HepG2 (cell line): Measurements from ENCODE around the gene CMTM2. TPM values are rescaled to one million over a fixed set of nuclear protein-coding genes. Genes with fewer than 3 reads are reported as not detected.

ENCODE experiments used
- ELF3 ChIP-seq: IDR thresholded peaks from 2 replicates; pipeline ENCODE4 v1.6.1; 2016; ENCODE audit warnings: missing genetic modification reagents, missing compliant biosample characterization
- HMGXB3 ChIP-seq: sonication (generic); formaldehyde crosslinking; IDR thresholded peaks from 2 replicates; pipeline ENCODE4 v1.4.0; 2020; ENCODE audit warnings: missing genetic modification reagents, borderline replicate concordance
- HOXA9 ChIP-seq: sonication (generic); formaldehyde crosslinking; IDR thresholded peaks from 2 replicates; pipeline ENCODE4 v1.8.1; 2022; ENCODE audit warnings: missing genetic modification reagents, mild to moderate bottlenecking, moderate library complexity, borderline replicate concordance
- IKZF4 ChIP-seq: sonication (generic); formaldehyde crosslinking; IDR thresholded peaks from 2 replicates; pipeline ENCODE4 v1.5.1; 2020; ENCODE audit warnings: borderline replicate concordance, mild to moderate bottlenecking, low read depth, missing genetic modification reagents; ENCODE audit errors: not compliant biosample characterization
- MAX ChIP-seq: IDR thresholded peaks from 2 replicates; pipeline ENCODE4 v1.6.1; 2012; ENCODE audit warnings: inconsistent platforms
- MEF2D ChIP-seq: sonication (generic); formaldehyde crosslinking; IDR thresholded peaks from 2 replicates; pipeline ENCODE4 v1.5.1; 2020; ENCODE audit warnings: mild to moderate bottlenecking, missing genetic modification reagents
- PLRG1 ChIP-seq: fragments of 450-650 bp; conservative IDR thresholded peaks from 2 replicates; pipeline ENCODE4 v1.6.1; 2016
- SMC3 ChIP-seq: IDR thresholded peaks from 2 replicates; pipeline ENCODE4 v1.6.1; 2011; ENCODE audit warnings: low read length, improper control_type of control experiment
- ZBTB46 ChIP-seq: sonication (generic); formaldehyde crosslinking; IDR thresholded peaks from 2 replicates; pipeline ENCODE4 v1.4.0; 2020; ENCODE audit warnings: mild to moderate bottlenecking, missing genetic modification reagents, borderline replicate concordance
- ZFP90 ChIP-seq: sonication (generic); formaldehyde crosslinking; IDR thresholded peaks from 2 replicates; pipeline ENCODE4 v1.8.0; 2022; ENCODE audit warnings: missing genetic modification reagents, mild to moderate bottlenecking, inconsistent platforms, borderline replicate concordance
- ZNF101 ChIP-seq: sonication (generic); formaldehyde crosslinking; IDR thresholded peaks from 2 replicates; pipeline ENCODE4 v1.4.0; 2020; ENCODE audit warnings: mild to moderate bottlenecking, low read depth, missing genetic modification reagents, borderline replicate concordance
- ZNF225 ChIP-seq: sonication (generic); formaldehyde crosslinking; IDR thresholded peaks from 2 replicates; pipeline ENCODE4 v1.4.0; 2020; ENCODE audit warnings: mild to moderate bottlenecking, missing genetic modification reagents
- ZNF749 ChIP-seq: sonication (generic); formaldehyde crosslinking; IDR thresholded peaks from 2 replicates; pipeline ENCODE4 v1.8.0; 2022; ENCODE audit warnings: mild to moderate bottlenecking, missing genetic modification reagents, moderate library complexity, borderline replicate concordance
- ZNF766 ChIP-seq: sonication (generic); formaldehyde crosslinking; IDR thresholded peaks from 2 replicates; pipeline ENCODE4 v1.5.0; 2020; ENCODE audit warnings: missing genetic modification reagents, borderline replicate concordance
- polyA plus RNA-seq, 8 experiments: library from polyadenylated mRNA; depleted of rRNA in 3 of 8; stranded (reverse) in 7 of 8; unstranded in 1 of 8; fragments of >200 nt; fragmentation: Illumina TruSeq in 4 of 8; extraction: Trizol in 4 of 8; gene quantifications; 2 replicates each; pipeline versions ENCODE4 v1.2.1 to v1.2.3, GENCODE V29; 2011 to 2016; ENCODE audit warnings: low read depth in 4 of 8, missing spikeins in 1 of 8, mixed read lengths in 1 of 8; ENCODE audit not compliant: insufficient read depth in 1 of 8
- total RNA-seq, 5 experiments: library from RNA; depleted of rRNA; stranded (reverse); fragments of >200 nt; fragmentation: Illumina TruSeq; extraction: Trizol; gene quantifications; 2 replicates each; pipeline ENCODE4 v1.2.3, GENCODE V29; 2016; ENCODE audit warnings: low read depth in 1 of 5

The CMTM2 gene
- total and polyA plus RNA-seq, 2 of the 13 experiments (the other 11 are each of a cell fraction or from before 2014, with no cell fraction given), result not detected

GRCh38 chr16:66604376-66605176 is 25.3 kb downstream of the CMTM2 start, which contains the start of gene CMTM3 (continued):
- TF ChIP-seq MEF2D (CRISPR knock-in tag), result no peak
- peak; percentile 52; the same call in 1 of the 2 replicates for TF ChIP-seq ZNF766 (CRISPR knock-in tag)
- TF ChIP-seq HMGXB3 (CRISPR knock-in tag), result no peak
- TF ChIP-seq ELF3 (CRISPR knock-in tag), result no peak
- TF ChIP-seq SMC3, result no peak
- TF ChIP-seq ZNF749, result no peak
- TF ChIP-seq MAX, result peak; percentile 49; the same call in 1 of the 2 replicates
- TF ChIP-seq ZNF225 (CRISPR knock-in tag), result no peak
- no peak for TF ChIP-seq ZNF101 (CRISPR knock-in tag)
- TF ChIP-seq ZFP90 (CRISPR knock-in tag), result no peak
- TF ChIP-seq ZBTB46, result peak; percentile 32; the same call in 1 of the 2 replicates
- TF ChIP-seq PLRG1, result no peak
- TF ChIP-seq IKZF4, result no peak
- no peak for TF ChIP-seq HOXA9 (CRISPR knock-in tag)
- TF ChIP-seq, all 625 proteins: peak for 115
